ENCODE measurements around the gene MIA.

Gene MIA

DNA sequence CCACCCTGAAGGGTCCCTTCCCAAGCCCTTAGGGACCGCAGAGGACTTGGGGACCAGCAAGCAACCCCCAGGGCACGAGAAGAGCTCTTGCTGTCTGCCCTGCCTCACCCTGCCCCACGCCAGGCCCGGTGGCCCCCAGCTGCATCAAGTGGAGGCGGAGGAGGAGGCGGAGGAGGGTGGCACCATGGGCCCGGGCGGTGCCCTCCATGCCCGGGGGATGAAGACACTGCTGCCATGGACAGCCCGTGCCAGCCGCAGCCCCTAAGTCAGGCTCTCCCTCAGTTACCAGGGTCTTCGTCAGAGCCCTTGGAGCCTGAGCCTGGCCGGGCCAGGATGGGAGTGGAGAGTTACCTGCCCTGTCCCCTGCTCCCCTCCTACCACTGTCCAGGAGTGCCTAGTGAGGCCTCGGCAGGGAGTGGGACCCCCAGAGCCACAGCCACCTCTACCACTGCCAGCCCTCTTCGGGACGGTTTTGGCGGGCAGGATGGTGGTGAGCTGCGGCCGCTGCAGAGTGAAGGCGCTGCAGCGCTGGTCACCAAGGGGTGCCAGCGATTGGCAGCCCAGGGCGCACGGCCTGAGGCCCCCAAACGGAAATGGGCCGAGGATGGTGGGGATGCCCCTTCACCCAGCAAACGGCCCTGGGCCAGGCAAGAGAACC, 25.1 kb downstream of the MIA start:
- DNase-seq (ENCODE audit: low read depth), result no peak
- Histone ChIP-seq H3K36me3 (ENCODE audit: control insufficient read depth, insufficient read depth, low read length, severe bottlenecking) (peaks cover 37% of the 10 kb centered on the region), H3K4me1 (ENCODE audit: control insufficient read depth, insufficient read depth, low read length) (peaks cover 54% of the 10 kb centered on the region)

DNA sequence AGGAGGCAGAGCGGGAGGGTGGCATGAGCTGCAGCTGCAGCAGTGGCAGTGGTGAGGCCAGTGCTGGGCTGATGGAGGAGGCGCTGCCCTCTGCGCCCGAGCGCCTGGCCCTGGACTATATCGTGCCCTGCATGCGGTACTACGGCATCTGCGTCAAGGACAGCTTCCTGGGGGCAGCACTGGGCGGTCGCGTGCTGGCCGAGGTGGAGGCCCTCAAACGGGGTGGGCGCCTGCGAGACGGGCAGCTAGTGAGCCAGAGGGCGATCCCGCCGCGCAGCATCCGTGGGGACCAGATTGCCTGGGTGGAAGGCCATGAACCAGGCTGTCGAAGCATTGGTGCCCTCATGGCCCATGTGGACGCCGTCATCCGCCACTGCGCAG, 25.7 kb downstream of the MIA start:
- peaks cover 37% of the 10 kb centered on the region for H3K36me3 ChIP-seq (ENCODE audit: control insufficient read depth, insufficient read depth, low read length, severe bottlenecking)
- peak overlapping the region; percentile 94 for H3K9ac ChIP-seq (ENCODE audit: low read length)
- peak overlapping the region; percentile 96 for H3K4me3 ChIP-seq (ENCODE audit: low read length)
- DNase-seq (ENCODE audit: low read depth), result no peak
- no peaks in the 10 kb centered on the region for H3K27me3 ChIP-seq (replicated peaks; ENCODE audit: control insufficient read depth, insufficient read depth, low read length)
- H3K4me1 ChIP-seq (ENCODE audit: control insufficient read depth, insufficient read depth, low read length), result peaks cover 54% of the 10 kb centered on the region
- H3K9me3 ChIP-seq (ENCODE audit: control insufficient read depth, low read length), result no peaks in the 10 kb centered on the region

More for the DNA sequence above, 25.1 kb downstream of the MIA start:
- Histone ChIP-seq H3K9ac (ENCODE audit: low read length) (peak overlapping the region; percentile 94), H3K4me3 (ENCODE audit: low read length) (peak overlapping the region; percentile 96), H3K27me3 (replicated peaks; ENCODE audit: control insufficient read depth, insufficient read depth, low read length) (no peaks in the 10 kb centered on the region), H3K9me3 (ENCODE audit: control insufficient read depth, low read length) (no peaks in the 10 kb centered on the region)

DNA sequence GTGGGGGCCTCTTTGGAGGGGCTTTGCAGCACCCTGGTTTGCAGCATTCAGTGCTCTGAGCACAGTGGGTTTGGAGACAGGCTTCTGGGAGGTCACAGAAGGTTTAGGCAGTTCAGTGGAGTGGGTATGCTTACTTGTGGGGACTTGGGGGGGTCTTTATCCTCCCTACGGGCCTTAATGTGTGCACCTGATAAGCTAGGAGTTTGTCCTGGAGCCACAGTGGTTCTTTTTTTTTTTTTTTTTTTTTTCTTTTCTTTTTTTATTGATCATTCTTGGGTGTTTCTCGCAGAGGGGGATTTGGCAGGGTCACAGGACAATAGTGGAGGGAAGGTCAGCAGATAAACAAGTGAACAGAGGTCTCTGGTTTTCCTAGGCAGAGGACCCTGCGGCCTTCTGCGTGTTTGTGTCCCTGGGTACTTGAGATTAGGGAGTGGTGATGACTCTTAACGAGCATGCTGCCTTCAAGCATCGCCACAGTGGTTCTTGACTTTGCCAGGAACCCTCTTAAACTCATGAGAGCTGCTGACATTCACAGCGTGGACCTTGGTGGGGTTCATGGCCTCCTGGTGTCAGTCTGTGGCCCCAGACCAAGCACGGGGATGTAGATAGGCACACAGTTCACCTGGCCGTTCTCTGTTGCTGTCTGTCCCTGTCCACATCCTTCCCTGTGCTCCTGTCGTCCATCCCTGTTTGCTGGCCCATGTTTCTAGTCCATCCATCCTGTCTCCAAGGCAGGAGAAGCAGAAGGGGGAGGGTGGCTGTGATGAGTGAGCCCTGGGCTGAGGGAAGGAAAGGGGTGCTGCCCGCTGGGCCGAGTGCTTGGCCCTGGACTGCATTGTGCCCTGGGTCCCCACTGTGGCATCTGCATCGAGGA, 26.3 kb downstream of the MIA start:
- peaks cover 58% of the 10 kb centered on the region for H3K4me1 ChIP-seq (ENCODE audit: control insufficient read depth, insufficient read depth, low read length)
- no peak for DNase-seq (ENCODE audit: low read depth)
- H3K9ac ChIP-seq (ENCODE audit: low read length), result peak overlapping the region; percentile 94
- no peaks in the 10 kb centered on the region for H3K27me3 ChIP-seq (replicated peaks; ENCODE audit: control insufficient read depth, insufficient read depth, low read length)
- peak overlapping the region; percentile 96 for H3K4me3 ChIP-seq (ENCODE audit: low read length)
- peaks cover 37% of the 10 kb centered on the region for H3K36me3 ChIP-seq (ENCODE audit: control insufficient read depth, insufficient read depth, low read length, severe bottlenecking)
- H3K9me3 ChIP-seq (ENCODE audit: control insufficient read depth, low read length), result no peaks in the 10 kb centered on the region

DNA sequence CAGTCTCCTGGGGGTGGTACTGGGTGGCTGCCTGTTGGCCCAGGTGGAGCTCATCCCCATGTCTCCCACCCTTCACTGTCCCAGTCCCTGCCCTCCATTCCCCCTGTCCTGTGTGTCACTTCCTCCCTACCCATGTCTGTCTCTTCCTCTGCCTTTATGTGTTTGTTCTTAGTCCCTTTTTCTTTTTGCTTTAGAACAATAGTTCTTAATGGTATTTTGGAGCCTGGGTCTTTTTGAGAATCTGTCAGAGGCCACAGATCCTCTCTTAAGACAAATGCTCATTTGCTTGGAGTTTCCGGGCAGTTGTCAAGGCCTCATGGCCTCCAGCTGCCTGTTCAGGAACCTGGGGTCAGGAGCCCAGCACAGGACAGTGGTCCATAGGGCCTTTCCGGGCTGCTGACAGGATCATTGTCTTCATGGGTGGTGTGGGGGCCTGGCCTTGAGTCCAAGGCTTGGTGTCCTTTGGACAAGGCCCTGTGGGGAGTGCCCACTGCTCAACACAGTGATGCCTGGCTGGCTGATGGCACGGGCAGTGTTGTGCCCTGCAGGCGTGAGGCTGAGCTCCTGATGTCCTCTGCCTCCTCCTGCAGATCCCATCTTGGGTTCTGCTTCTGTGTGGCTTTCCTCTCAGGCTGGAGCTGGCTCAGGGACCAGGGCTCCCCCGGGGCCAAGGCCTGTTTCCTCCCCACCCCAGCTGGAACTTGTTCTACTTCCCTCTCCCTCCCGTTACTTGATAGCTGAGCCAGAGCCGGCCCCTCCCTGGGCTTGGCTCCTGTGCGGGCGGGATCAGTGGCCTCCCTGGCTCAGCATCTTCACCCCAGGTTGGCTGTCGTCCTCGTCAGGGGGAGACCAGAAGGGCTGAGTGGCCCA, 27.2 kb downstream of the MIA start:
- Histone ChIP-seq H3K9me3 (ENCODE audit: control insufficient read depth, low read length) (no peaks in the 10 kb centered on the region), H3K4me3 (ENCODE audit: low read length) (peak overlapping the region; percentile 96), H3K4me1 (ENCODE audit: control insufficient read depth, insufficient read depth, low read length) (peaks cover 59% of the 10 kb centered on the region), H3K9ac (ENCODE audit: low read length) (peak overlapping the region; percentile 94), H3K36me3 (ENCODE audit: control insufficient read depth, insufficient read depth, low read length, severe bottlenecking) (peaks cover 43% of the 10 kb centered on the region), H3K27me3 (replicated peaks; ENCODE audit: control insufficient read depth, insufficient read depth, low read length) (no peaks in the 10 kb centered on the region)
- DNase-seq (ENCODE audit: low read depth), result no peak

DNA sequence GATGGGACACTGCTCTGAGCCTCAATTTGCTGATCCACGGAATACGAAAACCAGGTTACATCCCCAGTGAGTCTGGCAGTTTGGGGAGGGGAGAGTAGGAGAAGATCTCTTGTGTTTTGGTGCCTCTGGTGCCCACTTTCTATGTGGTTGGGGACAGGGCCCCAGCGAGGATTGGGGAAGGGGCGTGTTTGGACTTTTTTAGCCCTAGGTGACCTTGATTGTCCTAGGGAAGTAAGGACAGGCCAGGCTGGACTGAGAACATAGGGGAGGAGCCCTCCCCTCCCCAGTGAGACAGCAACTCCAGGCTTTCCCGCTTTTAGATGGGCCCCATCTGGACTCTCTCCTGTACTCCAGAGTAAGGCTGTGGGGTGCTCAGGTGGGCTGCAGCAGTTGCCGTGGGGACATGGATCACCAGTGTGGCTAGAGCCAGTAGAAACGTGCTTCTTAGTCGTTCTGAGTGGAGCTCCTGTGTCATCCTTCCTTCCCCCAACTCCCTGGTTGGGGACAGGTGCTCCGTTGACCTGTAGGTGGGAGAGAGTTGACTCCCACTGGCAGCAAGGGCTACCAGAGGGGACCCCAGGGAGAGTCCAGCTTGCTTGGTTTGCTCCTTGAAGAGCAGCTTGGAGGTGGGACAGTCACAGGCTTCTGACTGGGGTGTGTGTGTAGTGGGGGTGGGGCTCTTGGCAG, 28.0 kb downstream of the MIA start:
- Histone ChIP-seq H3K36me3 (ENCODE audit: control insufficient read depth, insufficient read depth, low read length, severe bottlenecking) (peaks cover 51% of the 10 kb centered on the region), H3K27me3 (replicated peaks; ENCODE audit: control insufficient read depth, insufficient read depth, low read length) (no peaks in the 10 kb centered on the region), H3K9me3 (ENCODE audit: control insufficient read depth, low read length) (no peaks in the 10 kb centered on the region), H3K9ac (ENCODE audit: low read length) (peak overlapping the region; percentile 94), H3K4me1 (ENCODE audit: control insufficient read depth, insufficient read depth, low read length) (peaks cover 54% of the 10 kb centered on the region), H3K4me3 (ENCODE audit: low read length) (peak overlapping the region; percentile 96)
- no peak for DNase-seq (ENCODE audit: low read depth)

DNA sequence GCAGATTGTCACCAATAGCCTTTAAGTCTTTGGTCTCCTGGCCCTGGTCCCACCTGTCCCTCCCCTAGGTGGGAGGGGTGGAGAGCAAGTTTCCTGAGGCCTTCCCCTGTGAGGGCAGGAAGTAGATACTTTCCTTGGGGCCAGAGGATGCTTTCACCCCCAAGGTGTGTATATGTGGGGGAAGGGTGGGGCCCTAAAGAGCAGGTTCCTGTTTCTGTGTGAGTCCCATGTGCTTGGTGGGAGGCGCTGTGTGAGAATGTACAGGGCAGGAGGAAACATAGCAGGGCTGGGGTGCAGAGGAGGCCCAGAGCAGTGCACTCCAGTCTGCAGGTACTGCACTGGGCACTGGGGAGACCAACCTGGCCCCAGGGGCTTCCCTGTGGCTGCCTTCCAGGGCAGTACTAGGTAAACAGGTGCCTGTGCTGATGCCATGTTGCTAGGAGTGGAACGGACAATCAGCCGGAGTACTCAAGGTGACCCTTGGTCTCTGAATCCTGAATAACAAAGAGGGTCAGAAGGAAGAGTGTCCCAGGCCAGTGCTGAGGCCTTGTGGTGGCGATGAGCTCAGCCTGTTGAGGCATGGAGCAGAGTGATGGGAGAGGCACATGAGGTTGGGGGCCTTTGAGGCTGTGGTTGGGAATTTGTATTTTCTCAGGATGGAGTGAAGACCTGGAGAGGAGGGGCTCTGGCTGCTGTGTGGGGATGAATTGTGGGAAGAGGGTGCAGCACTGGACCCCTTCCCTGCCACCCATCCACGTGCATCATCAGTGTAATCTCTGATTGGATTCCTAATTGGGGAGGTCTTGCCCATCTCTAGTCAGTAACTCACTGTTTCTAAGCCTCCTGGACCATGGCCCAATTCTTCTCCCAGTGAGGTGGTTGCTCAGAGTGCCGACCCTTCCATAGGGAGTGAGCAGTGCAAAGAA, 28.8 kb downstream of the MIA start:
- Histone ChIP-seq H3K9ac (ENCODE audit: low read length) (peak overlapping the region; percentile 94), H3K4me1 (ENCODE audit: control insufficient read depth, insufficient read depth, low read length) (peaks cover 54% of the 10 kb centered on the region)
- no peak for DNase-seq (ENCODE audit: low read depth)

DNA sequence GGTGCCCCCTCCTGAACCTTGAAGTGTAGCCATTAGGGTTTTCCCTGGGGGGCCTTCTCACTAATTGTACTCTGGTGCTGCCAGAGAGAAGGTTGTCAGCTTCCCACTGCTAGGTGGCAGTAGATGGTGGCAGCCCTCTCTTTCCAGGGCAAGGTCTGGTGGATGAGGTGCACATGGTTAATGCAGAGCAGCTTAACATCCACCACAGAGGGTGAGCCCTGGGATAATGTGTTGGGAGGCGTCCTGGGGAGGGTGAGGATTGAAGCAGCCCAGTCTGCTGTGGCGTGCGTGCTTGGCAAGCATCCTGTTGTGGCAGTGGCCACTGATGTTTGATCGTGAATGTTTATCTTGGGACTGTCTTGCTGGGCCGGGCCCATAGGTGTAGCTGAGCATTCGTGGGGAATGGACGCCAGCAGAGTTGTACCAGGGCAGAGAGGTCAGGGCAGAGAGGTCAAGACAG, 29.5 kb downstream of the MIA start:
- no peak overlapping the region for H3K9ac ChIP-seq (ENCODE audit: low read length)
- H3K4me3 ChIP-seq (ENCODE audit: low read length), result no peak overlapping the region
- H3K36me3 ChIP-seq (ENCODE audit: control insufficient read depth, insufficient read depth, low read length, severe bottlenecking), result peaks cover 64% of the 10 kb centered on the region
- H3K27me3 ChIP-seq (replicated peaks; ENCODE audit: control insufficient read depth, insufficient read depth, low read length), result no peaks in the 10 kb centered on the region
- H3K9me3 ChIP-seq (ENCODE audit: control insufficient read depth, low read length), result no peaks in the 10 kb centered on the region
- peaks cover 56% of the 10 kb centered on the region for H3K4me1 ChIP-seq (ENCODE audit: control insufficient read depth, insufficient read depth, low read length)
- no peak for DNase-seq (ENCODE audit: low read depth)

More for the DNA sequence above, 28.8 kb downstream of the MIA start:
- Histone ChIP-seq H3K27me3 (replicated peaks; ENCODE audit: control insufficient read depth, insufficient read depth, low read length) (no peaks in the 10 kb centered on the region), H3K9me3 (ENCODE audit: control insufficient read depth, low read length) (no peaks in the 10 kb centered on the region), H3K36me3 (ENCODE audit: control insufficient read depth, insufficient read depth, low read length, severe bottlenecking) (peaks cover 57% of the 10 kb centered on the region), H3K4me3 (ENCODE audit: low read length) (no peak overlapping the region)

DNA sequence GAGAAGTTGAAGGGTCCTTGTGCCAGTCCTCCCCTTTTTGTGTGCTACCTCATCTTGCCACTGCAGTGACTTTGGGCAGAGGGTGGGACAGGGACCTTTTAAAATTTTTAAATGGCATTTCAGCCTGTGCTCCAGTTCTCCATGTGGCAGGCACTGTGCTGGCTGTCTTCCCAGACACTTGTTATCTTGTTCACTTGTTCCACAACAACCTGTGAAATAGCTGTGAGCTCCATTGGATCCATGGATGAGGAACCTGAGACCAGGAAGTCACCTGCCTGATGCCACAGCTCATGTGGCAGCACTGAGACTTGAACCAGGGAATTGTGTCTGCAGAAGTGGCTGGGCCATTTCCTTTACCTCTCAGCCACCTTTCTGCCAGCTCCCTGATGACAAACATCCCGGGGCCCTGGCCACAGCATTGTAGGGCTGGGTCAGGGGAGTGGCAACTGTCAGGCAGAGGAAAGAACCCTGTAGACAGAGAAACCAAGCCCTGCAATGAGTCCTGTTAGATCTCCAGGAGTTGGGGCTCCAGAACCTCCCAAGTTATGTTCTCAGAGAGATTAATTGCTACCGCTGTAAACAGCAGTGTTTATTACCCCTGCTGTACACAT, 30.0 kb downstream of the MIA start:
- H3K4me3 ChIP-seq (ENCODE audit: low read length), result no peak overlapping the region
- H3K4me1 ChIP-seq (ENCODE audit: control insufficient read depth, insufficient read depth, low read length), result peaks cover 58% of the 10 kb centered on the region

DNA sequence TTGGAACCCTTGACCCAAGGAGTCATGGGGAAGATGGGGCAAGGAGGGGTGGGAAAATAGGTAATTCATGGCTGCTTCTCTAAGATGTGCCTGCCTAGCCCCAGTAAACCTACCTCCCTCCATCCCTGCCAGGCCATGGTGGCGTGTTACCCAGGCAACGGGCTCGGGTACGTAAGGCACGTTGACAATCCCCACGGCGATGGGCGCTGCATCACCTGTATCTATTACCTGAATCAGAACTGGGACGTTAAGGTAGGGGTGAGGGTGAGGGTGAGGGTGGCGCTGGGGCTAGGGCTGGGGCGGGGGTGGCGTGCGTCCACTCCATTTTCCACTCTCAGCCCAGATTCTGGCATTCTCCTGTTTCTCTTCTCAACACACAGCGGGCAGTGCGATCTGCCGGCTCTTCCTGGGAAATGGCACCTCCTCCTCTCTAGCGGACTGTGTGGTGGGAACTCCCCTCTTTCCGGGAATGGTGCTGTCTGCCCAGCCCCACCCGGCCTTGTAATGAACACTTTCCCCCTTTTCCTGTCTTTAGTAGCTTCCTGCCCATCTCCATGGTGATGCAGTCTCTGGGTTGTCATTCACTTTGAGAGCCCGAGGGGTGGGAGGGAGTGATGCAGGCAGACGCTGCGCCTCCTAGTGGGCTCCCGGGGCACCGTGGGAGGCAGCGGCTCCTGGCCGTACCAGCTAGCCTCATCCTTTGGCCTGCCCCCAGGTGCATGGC, 31.3 kb downstream of the MIA start:
- peak overlapping the region; percentile 30 for H3K9ac ChIP-seq (ENCODE audit: low read length)
- H3K36me3 ChIP-seq (ENCODE audit: control insufficient read depth, insufficient read depth, low read length, severe bottlenecking), result peaks cover 58% of the 10 kb centered on the region
- H3K4me3 ChIP-seq (ENCODE audit: low read length), result peak overlapping the region; percentile 12
- H3K27me3 ChIP-seq (replicated peaks; ENCODE audit: control insufficient read depth, insufficient read depth, low read length), result no peaks in the 10 kb centered on the region
- H3K4me1 ChIP-seq (ENCODE audit: control insufficient read depth, insufficient read depth, low read length), result peaks cover 52% of the 10 kb centered on the region
- no peaks in the 10 kb centered on the region for H3K9me3 ChIP-seq (ENCODE audit: control insufficient read depth, low read length)
- peak; percentile 95 for DNase-seq (ENCODE audit: low read depth)

More for the DNA sequence above, 30.0 kb downstream of the MIA start:
- H3K9me3 ChIP-seq (ENCODE audit: control insufficient read depth, low read length), result no peaks in the 10 kb centered on the region
- peaks cover 66% of the 10 kb centered on the region for H3K36me3 ChIP-seq (ENCODE audit: control insufficient read depth, insufficient read depth, low read length, severe bottlenecking)
- DNase-seq (ENCODE audit: low read depth), result no peak
- no peaks in the 10 kb centered on the region for H3K27me3 ChIP-seq (replicated peaks; ENCODE audit: control insufficient read depth, insufficient read depth, low read length)
- peak overlapping the region; percentile 30 for H3K9ac ChIP-seq (ENCODE audit: low read length)
